Measurements from ENCODE around the gene BDH2.

DNA sequence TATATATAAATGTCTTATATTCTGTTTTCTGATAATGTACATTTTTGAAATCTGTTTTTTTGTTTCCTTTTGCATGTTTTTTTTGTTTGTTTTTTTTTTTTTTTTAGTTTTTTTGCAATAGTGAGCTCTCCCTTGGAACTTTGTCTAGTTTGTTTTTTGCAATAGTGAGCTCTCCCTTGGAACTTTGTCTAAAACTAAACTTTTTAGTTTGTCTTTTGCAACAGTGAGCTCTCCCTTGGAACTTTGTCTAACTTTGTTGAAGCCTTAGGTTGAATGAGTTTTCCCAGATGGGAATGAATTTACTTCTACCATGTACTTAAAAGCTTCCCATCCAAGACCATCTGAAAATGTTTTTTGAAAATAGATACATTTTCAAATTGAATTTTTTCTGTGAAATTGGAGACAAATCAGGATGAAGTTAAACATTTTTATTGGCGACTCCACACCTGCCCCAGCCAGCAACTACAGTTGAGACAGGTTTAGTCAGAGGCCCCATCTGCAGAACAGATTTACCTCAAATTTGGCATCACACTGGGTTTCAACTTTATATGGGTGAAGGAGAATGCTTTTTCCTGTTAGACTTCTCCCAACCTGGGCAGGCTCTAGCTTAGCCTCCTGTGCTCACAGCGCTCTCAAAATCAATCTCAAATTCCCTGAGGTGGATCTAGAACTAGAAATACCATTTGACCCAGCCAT lies 39.0 kb downstream of the BDH2 start:
- no peak for TF ChIP-seq CTCF (IDR thresholded peaks at IDR 0.05; ENCODE audit: low read depth, low read length)
- no peak for TF ChIP-seq POLR2A (IDR thresholded peaks at IDR 0.05; ENCODE audit: extremely low read depth, insufficient read length)
- TF ChIP-seq MAX (IDR thresholded peaks at IDR 0.05; ENCODE audit: low read depth, low read length), result no peak
